K562 (cell line): ENCODE measurements around the gene PSME1. TPM values are rescaled to one million over a fixed set of nuclear protein-coding genes. Genes with fewer than 3 reads are reported as not detected.
A peak's percentile ranks its signal among the peaks of the same experiment; 100 is the strongest.

ENCODE experiments used
- BCOR ChIP-seq: fragments of 450-650 bp; IDR thresholded peaks from 2 replicates; pipeline ENCODE4 v1.6.1; 2016
- CEBPB ChIP-seq: fragments of 450-650 bp; IDR thresholded peaks from 2 replicates; pipeline ENCODE4 v1.6.1; 2016; ENCODE audit warnings: missing genetic modification characterization, missing compliant biosample characterization
- CHD2 ChIP-seq: IDR thresholded peaks from 2 replicates; pipeline ENCODE4 v1.6.1; 2011; ENCODE audit warnings: low read depth, low read length
- CREB1 ChIP-seq, 2 experiments: sonication (generic) in 1 of 2; formaldehyde crosslinking in 1 of 2; IDR thresholded peaks; 2 replicates each; pipeline versions ENCODE4 v1.6.1 to v1.8.0; 2012 to 2022; ENCODE audit warnings: inconsistent platforms in 1 of 2, mild to moderate bottlenecking in 1 of 2, missing genetic modification reagents in 1 of 2, moderate library complexity in 1 of 2
- E2F8 ChIP-seq: fragments of 450-650 bp; IDR thresholded peaks from 2 replicates; pipeline ENCODE4 v1.7.1; 2018; ENCODE audit warnings: mild to moderate bottlenecking, low read depth; ENCODE audit not compliant: partially characterized antibody
- FOSL1 ChIP-seq: fragments of 200-800 bp; sonication (Bioruptor generic); conservative IDR thresholded peaks from 2 replicates; pipeline ENCODE4 v1.6.1; 2016; ENCODE audit warnings: missing genetic modification characterization, missing compliant biosample characterization
- HMGN3 ChIP-seq: IDR thresholded peaks from 2 replicates; pipeline ENCODE4 v1.6.1; 2011; ENCODE audit warnings: borderline replicate concordance, low read depth, mild to moderate bottlenecking, mixed read lengths, low read length; ENCODE audit not compliant: insufficient read length; ENCODE audit errors: extremely low read depth
- IRF9 ChIP-seq: fragments of 450-650 bp; IDR thresholded peaks from 2 replicates; pipeline ENCODE4 v1.6.1; 2016; ENCODE audit warnings: missing biosample characterization, missing genetic modification characterization
- MCM3 ChIP-seq: fragments of 450-650 bp; IDR thresholded peaks from 2 replicates; pipeline ENCODE4 v1.6.1; 2016
- MTA1 ChIP-seq: fragments of 450-650 bp; IDR thresholded peaks from 2 replicates; pipeline ENCODE4 v1.6.1; 2017; ENCODE audit warnings: borderline replicate concordance
- POLR2A ChIP-seq: fragments of 450-650 bp; conservative IDR thresholded peaks from 2 replicates; pipeline ENCODE4 v1.6.1; 2016
- RBM39 ChIP-seq: fragments of 200-400 bp; formaldehyde crosslinking; optimal IDR thresholded peaks from 2 replicates; pipeline ENCODE3; 2018; ENCODE audit warnings: low read depth, low read length
- ZBTB9 ChIP-seq: fragments of 450-650 bp; formaldehyde crosslinking; IDR thresholded peaks from 2 replicates; pipeline ENCODE4 v1.4.0; 2020; ENCODE audit warnings: mild to moderate bottlenecking, moderate library complexity
- ZFP91 ChIP-seq: sonication (generic); formaldehyde crosslinking; IDR thresholded peaks from 2 replicates; pipeline ENCODE4 v1.8.0; 2022; ENCODE audit warnings: mild to moderate bottlenecking, missing genetic modification reagents
- ZNF41 ChIP-seq: fragments of 250-450 bp; sonication (Bioruptor Pico); conservative IDR thresholded peaks from 2 replicates; pipeline ENCODE4 v1.4.0; 2020; ENCODE audit warnings: mild to moderate bottlenecking
- ZNF445 ChIP-seq: fragments of 250-450 bp; sonication (Bioruptor Pico); IDR thresholded peaks from 2 replicates; pipeline ENCODE4 v1.4.0; 2020; ENCODE audit warnings: low read depth, mild to moderate bottlenecking, moderate library complexity
- ZNF644 ChIP-seq: fragments of 200-800 bp; sonication (Bioruptor generic); IDR thresholded peaks from 2 replicates; pipeline ENCODE4 v1.6.1; 2016; ENCODE audit warnings: low read depth, missing genetic modification characterization, missing compliant biosample characterization
- ZSCAN32 ChIP-seq: fragments of 450-650 bp; formaldehyde crosslinking; IDR thresholded peaks from 2 replicates; pipeline ENCODE4 v1.4.0; 2020; ENCODE audit warnings: mild to moderate bottlenecking, moderate library complexity
- polyA plus RNA-seq, 8 experiments: library from polyadenylated mRNA; depleted of rRNA in 4 of 8; stranded (reverse) in 5 of 8; unstranded in 3 of 8; fragments of >200 nt; fragmentation: Nextera tagmentation in 2 of 8; fragmentation: Illumina TruSeq in 1 of 8; extraction: Ambion mirVana in 2 of 8; extraction: Trizol in 1 of 8; gene quantifications; 2 replicates each; pipeline versions ENCODE4 v1.2.1 to v1.2.3, GENCODE V29; 2011 to 2014; ENCODE audit warnings: inconsistent platforms in 1 of 8, missing spikeins in 1 of 8
- total RNA-seq, 7 experiments: library from RNA; depleted of rRNA in 6 of 7; stranded (reverse); fragments of >200 nt in 6 of 7; fragmentation: Illumina TruSeq in 2 of 7; extraction: Trizol in 2 of 7; gene quantifications; 2 replicates each; pipeline versions ENCODE4 v1.2.1 to v1.2.3, GENCODE V29; 2011 to 2021; ENCODE audit warnings: low replicate concordance in 1 of 7

The PSME1 gene
- total and polyA plus RNA-seq, 9 of the 15 experiments (the other 6 are each of a cell fraction or from before 2014, with no cell fraction given): 20.3 to 180 (median 67.5) TPM

GRCh38 chr14:24113801-24114531 is 22.0 kb upstream of the PSME1 start (continued):
- TF ChIP-seq E2F8 (peak; percentile 36), IRF9 (tag) (no peak), MCM3 (no peak), ZNF41 (CRISPR knock-in tag) (no peak), RBM39 (no peak), BCOR (peak; percentile 47; the same call in 1 of the 2 replicates), ZNF445 (CRISPR knock-in tag) (no peak), CHD2 (peak; percentile 38; the same call in 1 of the 2 replicates), ZFP91 (CRISPR knock-in tag) (peak; percentile 88), ZNF644 (tag) (no peak), MTA1 (0 out of 2 replicates have a peak, but pooled peaks have one; percentile 1), HMGN3 (peak; percentile 28), POLR2A (peak; percentile 88), ZSCAN32 (CRISPR knock-in tag) (0 out of 2 replicates have a peak, but pooled peaks have one; percentile 23), CEBPB (tag) (peak; percentile 90), ZBTB9 (CRISPR knock-in tag) (0 out of 2 replicates have a peak, but pooled peaks have one; percentile 36), CREB1 (IDR thresholded peaks at IDR 0.05) (peak; percentile 26; the same call in 1 of the 2 replicates), CREB1 (CRISPR knock-in tag; IDR thresholded peaks at IDR 0.05) (no peak), FOSL1 (tag) (peak; percentile 52)
